Stimulated activated CD8-positive, alpha-beta memory T cell treated with anti-CD3 and anti-CD28 coated beads, Interleukin-12 subunit alpha, Interleukin-12 subunit beta, amount 100 ng/mL, for 4 hours (primary cell): ENCODE results near the gene KRTAP20-2.

Source experiments
- DNase-seq: peaks from one replicate; pipeline ENCODE4 v3.0.0-alpha.2; 2020; ENCODE audit warnings: low read depth

The KRTAP20-2 gene

GRCh38 chr21:30634906-30635305 lies at the start of gene KRTAP20-2:
Gene KRTAP20-2, plus strand, starts transcription at chr21:30635206. Its CDS starts 58 bp downstream, at chr21:30635264.
- no peak for DNase-seq

- no peak for DNase-seq
These were observed 44.7 kb upstream of the KRTAP20-2 start, which contains the start of gene KRTAP22-2 for GRCh38 chr21:30590297-30590696. Gene KRTAP22-2, minus strand, starts transcription at chr21:30590397.

- DNase-seq = no peak
These were observed 42.9 kb upstream of the KRTAP20-2 start, which contains the start of gene KRTAP6-3 for GRCh38 chr21:30592140-30592539. Gene KRTAP6-3, plus strand, starts transcription at chr21:30592440. Its CDS starts 6 bp downstream, at chr21:30592446.

GRCh38 chr21:30598802-30599201 lies 36.2 kb upstream of the KRTAP20-2 start, which contains the start of gene KRTAP6-2:
Gene KRTAP6-2, minus strand, starts transcription at chr21:30598902. Its CDS starts 28 bp downstream, at chr21:30598874.
- DNase-seq = no peak

- DNase-seq = no peak
These were observed 34.2 kb upstream of the KRTAP20-2 start, which contains the start of gene KRTAP22-1 for GRCh38 chr21:30600787-30601186. Gene KRTAP22-1, plus strand, starts transcription at chr21:30601087.

GRCh38 chr21:30605968-30606367 lies 29.0 kb upstream of the KRTAP20-2 start:
- no peak for DNase-seq

- no peak for DNase-seq
These were observed 22.9 kb upstream of the KRTAP20-2 start for GRCh38 chr21:30612132-30612531.

- DNase-seq = no peak
These were observed 21.2 kb upstream of the KRTAP20-2 start, which contains the start of gene KRTAP6-1 for GRCh38 chr21:30613836-30614235. Gene KRTAP6-1, minus strand, starts transcription at chr21:30613930. Its CDS starts 26 bp downstream, at chr21:30613904.

GRCh38 chr21:30615199-30615598 lies 19.8 kb upstream of the KRTAP20-2 start:
- no peak for DNase-seq

GRCh38 chr21:30616125-30616524 lies 18.9 kb upstream of the KRTAP20-2 start, which contains the start of gene KRTAP20-1:
Gene KRTAP20-1, plus strand, starts transcription at chr21:30616425. Its CDS starts 30 bp downstream, at chr21:30616455.
- DNase-seq = no peak

- no peak for DNase-seq
These were observed 14.9 kb upstream of the KRTAP20-2 start for GRCh38 chr21:30620080-30620479.

GRCh38 chr21:30620522-30620921 lies 14.5 kb upstream of the KRTAP20-2 start, which contains the start of gene KRTAP20-4:
Gene KRTAP20-4, plus strand, starts transcription at chr21:30620627.
- no peak for DNase-seq

- no peak for DNase-seq
These were observed 11.6 kb upstream of the KRTAP20-2 start for GRCh38 chr21:30623362-30623761.

- no peak for DNase-seq
These were observed 9.4 kb upstream of the KRTAP20-2 start for GRCh38 chr21:30625449-30626165.

- no peak for DNase-seq
These were observed 6.9 kb upstream of the KRTAP20-2 start for GRCh38 chr21:30628109-30628508.

- DNase-seq = no peak
These were observed 5.8 kb upstream of the KRTAP20-2 start for GRCh38 chr21:30629200-30629599.

GRCh38 chr21:30638686-30639085 lies 3.7 kb downstream of the KRTAP20-2 start:
- no peak for DNase-seq

- no peak for DNase-seq
These were observed 7.6 kb downstream of the KRTAP20-2 start, which contains the start of gene KRTAP20-3 for GRCh38 chr21:30642564-30642963. Gene KRTAP20-3, plus strand, starts transcription at chr21:30642864.

GRCh38 chr21:30646904-30647414 lies 12.0 kb downstream of the KRTAP20-2 start:
- no peak for DNase-seq

- DNase-seq = no peak
These were observed 17.9 kb downstream of the KRTAP20-2 start for GRCh38 chr21:30652891-30653290.

GRCh38 chr21:30668776-30669175 lies 33.8 kb downstream of the KRTAP20-2 start:
- no peak for DNase-seq

GRCh38 chr21:30672985-30673650 lies 38.1 kb downstream of the KRTAP20-2 start:
- DNase-seq = no peak
